NCI-H2196 (cell line): ENCODE measurements around the gene ACE2.

Experiments used
- DNase-seq: peaks from one replicate; lab custom pipeline; 2025; ENCODE audit not compliant: unreplicated experiment; lab: John Stamatoyannopoulos, UW

Gene ACE2

DNA sequence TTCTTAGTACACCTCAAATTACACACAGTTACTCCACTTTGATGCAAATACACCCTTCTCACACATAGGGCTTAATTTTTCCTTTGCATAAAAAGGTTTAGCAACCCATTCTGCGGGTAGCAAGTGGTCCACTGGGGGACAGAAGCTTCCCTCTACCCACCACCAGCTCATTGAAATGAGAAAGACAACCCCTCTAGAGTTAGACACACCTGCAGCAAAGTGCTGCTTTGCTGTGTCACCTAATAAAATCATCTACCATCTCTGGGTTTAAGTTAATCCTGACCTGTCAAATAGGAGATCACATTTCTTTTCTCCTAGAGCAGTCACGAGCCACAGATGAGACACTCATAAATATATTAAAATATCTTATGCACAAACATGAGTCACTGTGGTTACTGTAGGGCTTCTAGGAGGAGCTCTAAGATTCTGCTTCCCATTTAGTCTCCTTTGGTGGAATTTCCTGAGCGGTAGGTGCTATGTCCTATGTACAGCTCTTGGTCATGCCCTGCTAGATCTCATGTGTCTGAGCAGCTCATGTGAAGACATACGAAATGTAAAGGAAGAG is 88.3 kb downstream of the ACE2 start:
- DNase-seq = no peak

DNA sequence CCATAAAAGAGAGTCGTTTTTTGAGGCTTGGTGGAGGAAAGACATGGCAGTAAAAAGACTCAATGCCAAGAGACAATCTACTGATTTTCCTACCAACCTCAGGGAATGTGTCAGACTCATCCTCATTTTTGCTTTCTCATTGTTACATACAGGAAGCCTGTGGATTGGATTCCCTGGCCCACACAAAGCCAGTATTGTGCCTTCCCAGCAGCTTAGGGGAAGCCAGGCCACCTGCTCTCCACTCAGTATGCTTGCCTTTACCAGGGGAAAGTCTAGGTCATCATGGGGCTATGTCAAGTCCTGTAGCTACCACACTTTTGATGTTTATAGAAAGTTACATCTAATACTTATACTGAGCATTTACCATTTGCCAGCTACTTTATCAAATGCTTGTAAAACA is 89.2 kb downstream of the ACE2 start:
- no peak for DNase-seq
